Endothelial cell of umbilical vein (primary cell): ENCODE measurements around the gene CASP6. TPM values are rescaled to one million over a fixed set of nuclear protein-coding genes. Genes with fewer than 3 reads are reported as not detected.

ENCODE experiments used
- BruUV-seq: library from RNA; stranded (reverse); fragments of 400-500 nt; replicated peaks from 2 replicates; lab custom pipeline; 2021; lab: Mats Ljungman, UMichigan
- CTCF ChIA-PET: fragments of 300-600, 350-600 bp; sonication (Branson Sonifier 250); formaldehyde crosslinking; loops from one replicate; lab custom pipeline; 2021; ENCODE audit warnings: antibody characterized with exemption, inconsistent platforms; lab: Charles Lee
- POLR2A ChIA-PET: fragments of 300-600, 350-600 bp; sonication (Branson Sonifier 250); formaldehyde crosslinking; loops from one replicate; lab custom pipeline; 2021; ENCODE audit warnings: antibody characterized with exemption, inconsistent platforms; lab: Charles Lee
- DNase-seq: peaks from one replicate; pipeline ENCODE4 v3.0.0-alpha.2; 2011; ENCODE audit warnings: low read depth, low spot score
- FAIRE-seq: peaks from 2 replicates; lab custom pipeline; 2011; peaks lifted over from hg19 to GRCh38; lab: Jason Lieb, UNC
- H2AFZ ChIP-seq: 2 replicates; pipeline ENCODE4 v1.6.0; 2012; ENCODE audit warnings: low read depth, low read length, control low read depth, inconsistent platforms
- H3K27ac ChIP-seq: 2 replicates; pipeline ENCODE4 v1.5.1; 2011; ENCODE audit warnings: low read depth, mild to moderate bottlenecking, control low read depth, low read length, moderate library complexity; ENCODE audit not compliant: insufficient read depth
- H3K27me3 ChIP-seq, 2 experiments: 2 replicates each; pipeline versions ENCODE4 v1.6.0 to v1.6.1; 2011; ENCODE audit warnings: low read length in 2 of 2, mixed read lengths in 1 of 2; ENCODE audit not compliant: control insufficient read depth in 2 of 2, insufficient read depth in 2 of 2
- H3K36me3 ChIP-seq, 2 experiments: 2 replicates in 1 of 2; 3 replicates in 1 of 2; pipeline ENCODE4 v1.5.1; 2011; ENCODE audit warnings: low read length in 2 of 2, mild to moderate bottlenecking in 1 of 2, moderate library complexity in 1 of 2; ENCODE audit not compliant: control insufficient read depth in 2 of 2, insufficient read depth in 2 of 2; ENCODE audit errors: extremely low read depth in 1 of 2
- H3K4me1 ChIP-seq: 3 replicates; pipeline ENCODE4 v1.5.1; 2011; ENCODE audit warnings: mild to moderate bottlenecking, low read length; ENCODE audit not compliant: control insufficient read depth, insufficient read depth; ENCODE audit errors: extremely low read depth
- H3K4me2 ChIP-seq: 2 replicates; pipeline ENCODE4 v1.6.1; 2011; ENCODE audit warnings: low read length, control low read depth, mixed read lengths; ENCODE audit not compliant: insufficient read depth
- H3K4me3 ChIP-seq, 3 experiments: fragments of 200-600 bp in 1 of 3; sonication (generic), shearing (Covaris generic) in 1 of 3; replicated peaks in 1 of 3; 2 replicates each; pipeline ENCODE4 v1.5.1; 2011 to 2016; ENCODE audit warnings: control low read depth in 3 of 3, low read length in 3 of 3, mild to moderate bottlenecking in 2 of 3, inconsistent platforms in 1 of 3, low read depth in 1 of 3, moderate library complexity in 1 of 3; ENCODE audit not compliant: insufficient read depth in 1 of 3
- H3K79me2 ChIP-seq: 2 replicates; pipeline ENCODE4 v1.6.0; 2012; ENCODE audit warnings: low read length, inconsistent platforms; ENCODE audit not compliant: control insufficient read depth, insufficient read depth
- H3K9ac ChIP-seq: replicated peaks from 2 replicates; pipeline ENCODE3; 2011; ENCODE audit warnings: low read length, control low read depth; ENCODE audit not compliant: insufficient read depth; ENCODE audit errors: extremely low read depth
- H3K9me1 ChIP-seq: replicated peaks from 3 replicates; pipeline ENCODE4 v1.6.0; 2011; ENCODE audit warnings: mild to moderate bottlenecking, low read length; ENCODE audit not compliant: control insufficient read depth, insufficient read depth; ENCODE audit errors: extremely low read depth
- H3K9me3 ChIP-seq: replicated peaks from 2 replicates; pipeline ENCODE4 v1.5.1; 2012; ENCODE audit warnings: low read length, inconsistent platforms; ENCODE audit not compliant: control insufficient read depth, insufficient read depth
- H4K20me1 ChIP-seq: replicated peaks from 2 replicates; pipeline ENCODE3; 2011; ENCODE audit warnings: mild to moderate bottlenecking, low read length; ENCODE audit not compliant: control insufficient read depth, insufficient read depth; ENCODE audit errors: extremely low read depth
- EZH2 ChIP-seq: IDR thresholded peaks from 2 replicates; pipeline ENCODE4 v1.6.1; 2012; ENCODE audit warnings: borderline replicate concordance, low read depth, mild to moderate bottlenecking, moderate library complexity, low read length, inconsistent platforms; ENCODE audit not compliant: severe bottlenecking
- FOS ChIP-seq: IDR thresholded peaks from 2 replicates; pipeline ENCODE4 v1.6.1; 2011; ENCODE audit warnings: mild to moderate bottlenecking, low read length, moderate library complexity, borderline replicate concordance; ENCODE audit not compliant: insufficient read depth
- GATA2 ChIP-seq: IDR thresholded peaks from 2 replicates; pipeline ENCODE4 v1.7.0; 2011; ENCODE audit warnings: low read depth, mild to moderate bottlenecking, moderate library complexity, mixed read lengths, low read length; ENCODE audit not compliant: insufficient read length, insufficient read depth
- JUN ChIP-seq: IDR thresholded peaks from 2 replicates; pipeline ENCODE4 v1.6.1; 2011; ENCODE audit warnings: borderline replicate concordance, low read depth; ENCODE audit not compliant: insufficient read length, insufficient read depth
- MYC ChIP-seq: IDR thresholded peaks from one replicate; pipeline ENCODE4 v1.6.1; 2011; ENCODE audit warnings: mild to moderate bottlenecking, low read depth, low read length
- POLR2A ChIP-seq: IDR thresholded peaks from 2 replicates; pipeline ENCODE4 v1.6.1; 2012; ENCODE audit warnings: low read depth, mild to moderate bottlenecking, control low read depth, low read length
- POLR2AphosphoS5 ChIP-seq: IDR thresholded peaks from 2 replicates; pipeline ENCODE4 v1.6.1; 2012; ENCODE audit warnings: low read depth, mild to moderate bottlenecking, control low read depth, low read length, moderate library complexity; ENCODE audit not compliant: insufficient read depth
- dilution Hi-C: fragments of 300-500 bp; cut with MboI; formaldehyde crosslinking; loops from one replicate; pipeline ENCODE4 v1.15.0; 2019; ENCODE audit warnings: low sequenced_read_pairs; ENCODE audit not compliant: extremely low pct_ligation_motif_present
- intact Hi-C: fragments of 100-400 bp; cut with micrococcal nuclease; formaldehyde crosslinking; loops from one replicate; pipeline ENCODE4 v1.10.0; 2022
- polyA plus RNA-seq, 4 experiments: library from polyadenylated mRNA; depleted of rRNA in 3 of 4; stranded (reverse) in 3 of 4; unstranded in 1 of 4; fragments of >200 nt; gene quantifications; 2 replicates each; pipeline versions ENCODE4 v1.2.1 to v1.2.3, GENCODE V29; 2011 to 2012; ENCODE audit warnings: missing spikeins in 1 of 4
- total RNA-seq: library from RNA; stranded (reverse); gene quantifications from 2 replicates; pipeline ENCODE4 v1.2.3, GENCODE V29; 2021
- TF ChIP-seq, protein P1 (sequence below), 2 donors: IDR thresholded peaks; 1 replicate in 1 of 2; 2 replicates in 1 of 2; pipeline ENCODE4 v1.5.1; 2011; ENCODE audit warnings: low read length in 2 of 2, mild to moderate bottlenecking in 2 of 2, moderate library complexity in 2 of 2, control low read depth in 1 of 2, inconsistent platforms in 1 of 2, low read depth in 1 of 2; ENCODE audit not compliant: insufficient read depth in 1 of 2; ENCODE audit errors: extremely low read depth in 1 of 2
- TF ChIP-seq, protein P2 (sequence below): IDR thresholded peaks from 2 replicates; pipeline ENCODE4 v1.6.1; 2011; ENCODE audit not compliant: insufficient read depth, insufficient read length

The CASP6 gene
- total and polyA plus RNA-seq, 2 donors (not counting 3 experiments of a cell fraction or from before 2014, with no cell fraction given): 35.4 to 52.1 TPM

DNA sequence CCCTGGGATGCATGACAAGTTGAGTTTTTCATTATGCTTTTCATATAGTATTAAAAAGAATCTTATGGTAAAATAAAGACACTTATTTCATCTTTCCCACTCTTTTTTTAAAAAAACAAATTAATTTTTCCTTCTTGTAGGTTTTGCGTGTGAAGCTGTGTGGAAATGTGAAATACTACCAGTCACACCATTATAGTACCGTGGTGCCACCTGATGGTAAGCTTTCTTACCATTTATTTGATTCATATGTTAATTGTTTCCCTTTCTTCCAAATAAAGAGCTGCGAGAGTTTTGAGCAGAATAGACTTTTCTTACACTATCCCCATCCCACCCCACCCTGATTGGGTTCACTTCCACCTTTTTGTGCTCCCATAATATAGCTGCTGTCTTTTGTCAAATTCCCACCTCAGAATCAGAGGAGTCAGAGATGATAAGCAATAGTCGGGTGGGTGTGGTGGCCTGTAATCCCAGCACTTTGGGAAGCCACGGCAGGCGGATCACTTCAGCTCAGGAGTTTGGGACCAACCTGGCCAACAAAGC lies 44.3 kb downstream of the CASP6 start:
- ChIA-PET POLR2A (no interaction called here), CTCF (interaction anchor here (0.7 to 2.3 kb wide), 25 partner anchors 23 to 319 kb away, joined by 3 to 38 read pairs (median 5); partner anchors contain the start of genes MCUB and SEC24B)
- H3K27ac ChIP-seq: no peak overlapping the region
- H3K79me2 ChIP-seq: no peaks in the 10 kb centered on the region
- H3K4me1 ChIP-seq: no peaks in the 10 kb centered on the region
- no TSS peak for BruUV-seq
- no peak overlapping the region for H2AFZ ChIP-seq
- no peaks in the 10 kb centered on the region for H4K20me1 ChIP-seq
- FAIRE-seq (no peak), DNase-seq (peak; percentile 45)
- H3K9me1 ChIP-seq: no peaks in the 10 kb centered on the region
- TF ChIP-seq POLR2A: no peak
- no peak overlapping the region for H3K4me2 ChIP-seq
- H3K4me3 ChIP-seq: no peak overlapping the region
- H3K9ac ChIP-seq: no peak overlapping the region
- dilution Hi-C loops (no loop called here), intact Hi-C loops (loop anchor here (1.0 to 2.0 kb wide), 2 partner anchors 37 to 232 kb away; no protein-coding TSS in a partner anchor)
- no peaks in the 10 kb centered on the region for H3K9me3 ChIP-seq
- no peaks in the 10 kb centered on the region for H3K27me3 ChIP-seq
- no peaks in the 10 kb centered on the region for H3K36me3 ChIP-seq

DNA sequence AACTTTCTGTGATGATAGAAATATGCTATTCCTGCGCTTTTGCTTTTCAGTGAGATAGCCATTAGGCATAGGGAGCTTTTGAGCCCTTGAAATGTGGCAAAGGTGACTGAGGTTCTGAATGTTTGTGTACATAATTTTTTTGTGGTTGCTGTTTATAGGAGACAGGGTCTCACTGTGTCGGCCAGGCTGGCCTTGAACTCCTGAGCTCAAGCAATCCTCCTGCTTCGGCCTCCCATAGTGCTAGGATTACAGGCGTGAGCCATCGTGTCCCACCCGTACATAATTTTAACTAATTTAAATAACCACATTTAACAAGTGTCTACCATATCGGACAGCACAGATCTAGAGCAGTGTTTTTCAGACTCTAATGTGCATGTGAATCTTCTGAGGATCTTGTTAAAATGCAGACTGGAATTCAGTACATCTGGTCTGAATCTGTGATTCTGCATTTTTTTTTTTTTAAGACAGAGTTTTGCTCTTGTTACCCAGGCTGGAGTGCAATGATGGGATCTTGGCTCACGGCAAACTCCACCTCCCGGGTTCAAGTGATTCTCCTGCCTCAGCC lies 45.3 kb downstream of the CASP6 start:
- intact Hi-C loops (loop anchor here (2.0 kb wide), 1 partner anchor 231 kb away; no protein-coding TSS in a partner anchor), dilution Hi-C loops (no loop called here)
- BruUV-seq: no TSS peak

More for the DNA sequence above, 45.3 kb downstream of the CASP6 start:
- H3K27ac ChIP-seq: no peak overlapping the region
- H2AFZ ChIP-seq: no peak overlapping the region
- FAIRE-seq: no peak
- no peaks in the 10 kb centered on the region for H3K36me3 ChIP-seq
- H3K4me2 ChIP-seq: no peak overlapping the region
- TF ChIP-seq, protein P1, sequence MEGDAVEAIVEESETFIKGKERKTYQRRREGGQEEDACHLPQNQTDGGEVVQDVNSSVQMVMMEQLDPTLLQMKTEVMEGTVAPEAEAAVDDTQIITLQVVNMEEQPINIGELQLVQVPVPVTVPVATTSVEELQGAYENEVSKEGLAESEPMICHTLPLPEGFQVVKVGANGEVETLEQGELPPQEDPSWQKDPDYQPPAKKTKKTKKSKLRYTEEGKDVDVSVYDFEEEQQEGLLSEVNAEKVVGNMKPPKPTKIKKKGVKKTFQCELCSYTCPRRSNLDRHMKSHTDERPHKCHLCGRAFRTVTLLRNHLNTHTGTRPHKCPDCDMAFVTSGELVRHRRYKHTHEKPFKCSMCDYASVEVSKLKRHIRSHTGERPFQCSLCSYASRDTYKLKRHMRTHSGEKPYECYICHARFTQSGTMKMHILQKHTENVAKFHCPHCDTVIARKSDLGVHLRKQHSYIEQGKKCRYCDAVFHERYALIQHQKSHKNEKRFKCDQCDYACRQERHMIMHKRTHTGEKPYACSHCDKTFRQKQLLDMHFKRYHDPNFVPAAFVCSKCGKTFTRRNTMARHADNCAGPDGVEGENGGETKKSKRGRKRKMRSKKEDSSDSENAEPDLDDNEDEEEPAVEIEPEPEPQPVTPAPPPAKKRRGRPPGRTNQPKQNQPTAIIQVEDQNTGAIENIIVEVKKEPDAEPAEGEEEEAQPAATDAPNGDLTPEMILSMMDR (IDR thresholded peaks at IDR 0.05; ENCODE audit: extremely low read depth in 1 of 2, insufficient read depth in 1 of 2, low read depth in 1 of 2, low read length in 2 of 2): no peak
- no peak for TF ChIP-seq POLR2A
- TF ChIP-seq, protein P2, sequence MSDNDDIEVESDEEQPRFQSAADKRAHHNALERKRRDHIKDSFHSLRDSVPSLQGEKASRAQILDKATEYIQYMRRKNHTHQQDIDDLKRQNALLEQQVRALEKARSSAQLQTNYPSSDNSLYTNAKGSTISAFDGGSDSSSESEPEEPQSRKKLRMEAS: no peak
- TF ChIP-seq POLR2AphosphoS5: no peak
- no peak for TF ChIP-seq GATA2
- TF ChIP-seq JUN: no peak
- TF ChIP-seq FOS: no peak
- no peak for TF ChIP-seq MYC
- no peak for TF ChIP-seq EZH2
- no peaks in the 10 kb centered on the region for H3K4me1 ChIP-seq
- ChIA-PET CTCF (interaction anchor here (1.1 to 2.3 kb wide), 5 partner anchors 16 to 230 kb away, joined by 3 to 38 read pairs (median 3); partner anchors contain the start of gene MCUB), POLR2A (no interaction called here)
- no peaks in the 10 kb centered on the region for H4K20me1 ChIP-seq
- no peaks in the 10 kb centered on the region for H3K9me3 ChIP-seq
- H3K9me1 ChIP-seq: no peaks in the 10 kb centered on the region
- H3K27me3 ChIP-seq: no peaks in the 10 kb centered on the region
- no peak overlapping the region for H3K9ac ChIP-seq
- no peaks in the 10 kb centered on the region for H3K79me2 ChIP-seq
- no peak overlapping the region for H3K4me3 ChIP-seq
- no peak for DNase-seq
